WTC11 (cell line): ENCODE measurements around the gene ZNF827.

Experiments used
- FOXJ3 ChIP-seq: sonication (generic); formaldehyde crosslinking; IDR thresholded peaks from 2 replicates; pipeline ENCODE4 v1.9.0; 2021; ENCODE audit warnings: missing genetic modification reagents, mild to moderate bottlenecking, borderline replicate concordance
- FOXP1 ChIP-seq: sonication (generic); formaldehyde crosslinking; IDR thresholded peaks from 2 replicates; pipeline ENCODE4 v1.8.0; 2022; ENCODE audit warnings: missing genetic modification reagents, mild to moderate bottlenecking, moderate library complexity, borderline replicate concordance
- RELA ChIP-seq: sonication (generic); formaldehyde crosslinking; IDR thresholded peaks from 2 replicates; pipeline ENCODE4 v1.8.1; 2022; ENCODE audit warnings: missing genetic modification reagents, mild to moderate bottlenecking, borderline replicate concordance
- RORB ChIP-seq: fragments of 250-450 bp; sonication (Bioruptor Pico); IDR thresholded peaks from 2 replicates; pipeline ENCODE4 v1.9.0; 2021; ENCODE audit warnings: mild to moderate bottlenecking
- TCF7 ChIP-seq: sonication (generic); formaldehyde crosslinking; IDR thresholded peaks from 2 replicates; pipeline ENCODE4 v1.8.0; 2022; ENCODE audit warnings: mild to moderate bottlenecking, low read depth, missing genetic modification reagents, moderate library complexity
- TEAD4 ChIP-seq: sonication (generic); formaldehyde crosslinking; IDR thresholded peaks from 2 replicates; pipeline ENCODE4 v1.8.0; 2022; ENCODE audit warnings: mild to moderate bottlenecking, missing genetic modification reagents
- ZNF121 ChIP-seq: sonication (generic); formaldehyde crosslinking; IDR thresholded peaks from 2 replicates; pipeline ENCODE4 v1.8.0; 2023; ENCODE audit warnings: missing genetic modification reagents
- TF ChIP-seq, protein P1 (sequence below): fragments of 200-600 bp; IDR thresholded peaks from 2 replicates; pipeline ENCODE4 v1.8.0; 2022; ENCODE audit warnings: antibody characterized with exemption
- TF ChIP-seq, protein P2 (sequence below): sonication (generic); formaldehyde crosslinking; IDR thresholded peaks from 2 replicates; pipeline ENCODE4 v1.8.0; 2022; ENCODE audit warnings: mild to moderate bottlenecking, missing genetic modification reagents
- TF ChIP-seq, protein P3 (sequence below): sonication (generic); formaldehyde crosslinking; IDR thresholded peaks from 2 replicates; pipeline ENCODE4 v1.8.1; 2022; ENCODE audit warnings: low read depth, missing genetic modification reagents, borderline replicate concordance
- TF ChIP-seq, protein P4 (sequence below): fragments of 250-450 bp; sonication (Bioruptor Pico); IDR thresholded peaks from 2 replicates; pipeline ENCODE4 v2.1.2; 2022; ENCODE audit warnings: mild to moderate bottlenecking, moderate library complexity
- TF ChIP-seq, protein P5 (sequence below): sonication (generic); formaldehyde crosslinking; IDR thresholded peaks from 2 replicates; pipeline ENCODE4 v1.8.0; 2022; ENCODE audit warnings: mild to moderate bottlenecking, missing genetic modification reagents

DNA sequence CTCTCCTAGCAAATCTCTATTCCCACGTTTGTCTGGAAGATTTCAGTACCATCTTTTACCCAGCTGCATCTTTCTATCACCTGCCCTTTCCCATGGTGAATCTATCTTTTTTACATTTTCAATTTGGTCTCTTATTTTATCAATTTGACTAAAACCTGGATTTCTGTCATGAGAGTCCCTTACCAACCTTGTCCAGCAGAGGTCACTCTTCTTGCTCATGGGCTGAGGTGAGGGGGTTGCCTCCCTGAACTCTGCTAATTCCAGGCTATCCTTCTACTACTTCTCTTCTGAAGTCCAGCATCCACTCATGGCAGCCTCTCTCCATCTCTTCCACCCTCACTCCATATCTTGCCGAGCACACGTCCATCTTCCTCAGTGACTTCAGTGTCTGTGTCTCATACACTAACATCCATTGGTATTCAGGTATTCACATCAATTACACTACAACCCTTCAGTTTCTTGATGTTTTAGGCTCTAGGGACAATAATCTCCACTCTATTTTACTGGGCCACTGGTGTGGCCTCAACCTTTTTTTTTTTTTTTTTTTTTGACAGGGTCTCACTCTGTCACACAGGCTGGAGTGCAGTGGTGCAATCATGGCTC, 17.8 kb upstream of the ZNF827 start:
- TF ChIP-seq, protein P1, sequence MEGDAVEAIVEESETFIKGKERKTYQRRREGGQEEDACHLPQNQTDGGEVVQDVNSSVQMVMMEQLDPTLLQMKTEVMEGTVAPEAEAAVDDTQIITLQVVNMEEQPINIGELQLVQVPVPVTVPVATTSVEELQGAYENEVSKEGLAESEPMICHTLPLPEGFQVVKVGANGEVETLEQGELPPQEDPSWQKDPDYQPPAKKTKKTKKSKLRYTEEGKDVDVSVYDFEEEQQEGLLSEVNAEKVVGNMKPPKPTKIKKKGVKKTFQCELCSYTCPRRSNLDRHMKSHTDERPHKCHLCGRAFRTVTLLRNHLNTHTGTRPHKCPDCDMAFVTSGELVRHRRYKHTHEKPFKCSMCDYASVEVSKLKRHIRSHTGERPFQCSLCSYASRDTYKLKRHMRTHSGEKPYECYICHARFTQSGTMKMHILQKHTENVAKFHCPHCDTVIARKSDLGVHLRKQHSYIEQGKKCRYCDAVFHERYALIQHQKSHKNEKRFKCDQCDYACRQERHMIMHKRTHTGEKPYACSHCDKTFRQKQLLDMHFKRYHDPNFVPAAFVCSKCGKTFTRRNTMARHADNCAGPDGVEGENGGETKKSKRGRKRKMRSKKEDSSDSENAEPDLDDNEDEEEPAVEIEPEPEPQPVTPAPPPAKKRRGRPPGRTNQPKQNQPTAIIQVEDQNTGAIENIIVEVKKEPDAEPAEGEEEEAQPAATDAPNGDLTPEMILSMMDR: peak; percentile 56
- TF ChIP-seq FOXJ3 (CRISPR knock-in tag) (no peak), RORB (CRISPR knock-in tag) (no peak), TCF7 (no peak), ZNF121 (CRISPR knock-in tag) (no peak), RELA (no peak), FOXP1 (CRISPR knock-in tag) (no peak), TEAD4 (no peak)
- TF ChIP-seq, protein P2, sequence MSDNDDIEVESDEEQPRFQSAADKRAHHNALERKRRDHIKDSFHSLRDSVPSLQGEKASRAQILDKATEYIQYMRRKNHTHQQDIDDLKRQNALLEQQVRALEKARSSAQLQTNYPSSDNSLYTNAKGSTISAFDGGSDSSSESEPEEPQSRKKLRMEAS: no peak
- TF ChIP-seq, protein P3, sequence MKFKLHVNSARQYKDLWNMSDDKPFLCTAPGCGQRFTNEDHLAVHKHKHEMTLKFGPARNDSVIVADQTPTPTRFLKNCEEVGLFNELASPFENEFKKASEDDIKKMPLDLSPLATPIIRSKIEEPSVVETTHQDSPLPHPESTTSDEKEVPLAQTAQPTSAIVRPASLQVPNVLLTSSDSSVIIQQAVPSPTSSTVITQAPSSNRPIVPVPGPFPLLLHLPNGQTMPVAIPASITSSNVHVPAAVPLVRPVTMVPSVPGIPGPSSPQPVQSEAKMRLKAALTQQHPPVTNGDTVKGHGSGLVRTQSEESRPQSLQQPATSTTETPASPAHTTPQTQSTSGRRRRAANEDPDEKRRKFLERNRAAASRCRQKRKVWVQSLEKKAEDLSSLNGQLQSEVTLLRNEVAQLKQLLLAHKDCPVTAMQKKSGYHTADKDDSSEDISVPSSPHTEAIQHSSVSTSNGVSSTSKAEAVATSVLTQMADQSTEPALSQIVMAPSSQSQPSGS (CRISPR knock-in tag): no peak
- TF ChIP-seq, protein P4, sequence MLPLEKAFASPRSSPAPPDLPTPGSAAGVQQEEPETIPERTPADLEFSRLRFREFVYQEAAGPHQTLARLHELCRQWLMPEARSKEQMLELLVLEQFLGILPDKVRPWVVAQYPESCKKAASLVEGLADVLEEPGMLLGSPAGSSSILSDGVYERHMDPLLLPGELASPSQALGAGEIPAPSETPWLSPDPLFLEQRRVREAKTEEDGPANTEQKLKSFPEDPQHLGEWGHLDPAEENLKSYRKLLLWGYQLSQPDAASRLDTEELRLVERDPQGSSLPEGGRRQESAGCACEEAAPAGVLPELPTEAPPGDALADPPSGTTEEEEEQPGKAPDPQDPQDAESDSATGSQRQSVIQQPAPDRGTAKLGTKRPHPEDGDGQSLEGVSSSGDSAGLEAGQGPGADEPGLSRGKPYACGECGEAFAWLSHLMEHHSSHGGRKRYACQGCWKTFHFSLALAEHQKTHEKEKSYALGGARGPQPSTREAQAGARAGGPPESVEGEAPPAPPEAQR (CRISPR knock-in tag): no peak
- TF ChIP-seq, protein P5, sequence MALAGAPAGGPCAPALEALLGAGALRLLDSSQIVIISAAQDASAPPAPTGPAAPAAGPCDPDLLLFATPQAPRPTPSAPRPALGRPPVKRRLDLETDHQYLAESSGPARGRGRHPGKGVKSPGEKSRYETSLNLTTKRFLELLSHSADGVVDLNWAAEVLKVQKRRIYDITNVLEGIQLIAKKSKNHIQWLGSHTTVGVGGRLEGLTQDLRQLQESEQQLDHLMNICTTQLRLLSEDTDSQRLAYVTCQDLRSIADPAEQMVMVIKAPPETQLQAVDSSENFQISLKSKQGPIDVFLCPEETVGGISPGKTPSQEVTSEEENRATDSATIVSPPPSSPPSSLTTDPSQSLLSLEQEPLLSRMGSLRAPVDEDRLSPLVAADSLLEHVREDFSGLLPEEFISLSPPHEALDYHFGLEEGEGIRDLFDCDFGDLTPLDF (CRISPR knock-in tag): no peak
